ENCODE data around the gene CAT.

Gene CAT

GRCh38 chr11:34444428-34444827 lies 5.7 kb downstream of the CAT start:
- Histone ChIP-seq H3K4me2 (ENCODE audit: low read depth, low read length) (no peak overlapping the region), H3K79me2 (ENCODE audit: low read length) (peaks cover 9% of the 10 kb centered on the region; the same call in 1 of the 2 replicates), H3K4me3 (ENCODE audit: low read length) (no peak overlapping the region), H3K9me3 (replicated peaks; ENCODE audit: insufficient read depth, low read length) (no peaks in the 10 kb centered on the region), H3K27me3 (replicated peaks; ENCODE audit: insufficient read depth, low read length) (no peaks in the 10 kb centered on the region), H3K36me3 (replicated peaks; ENCODE audit: insufficient read depth, low read length) (no peaks in the 10 kb centered on the region), H3K4me1 (ENCODE audit: low read length) (0 out of 2 replicates have a peak, but pooled peaks cover 4% of the 10 kb centered on the region), H4K20me1 (ENCODE audit: insufficient read depth, low read length) (no peaks in the 10 kb centered on the region), H3K27ac (ENCODE audit: low read length) (no peak overlapping the region), H2AFZ (ENCODE audit: low read length) (no peak overlapping the region), H3K9ac (ENCODE audit: low read length) (no peak overlapping the region), H3K9me2 (replicated peaks; ENCODE audit: insufficient read depth, low read length) (no peaks in the 10 kb centered on the region), H3F3A (ENCODE audit: insufficient read depth, low read length) (no peaks in the 10 kb centered on the region)
- DNase-seq: no peak
- TF ChIP-seq CTCF (IDR thresholded peaks at IDR 0.05; ENCODE audit: low read length): no peak
- TF ChIP-seq EZH2 (optimal IDR thresholded peaks at IDR 0.05; ENCODE audit: low read depth, low read length): no peak
- no peak for TF ChIP-seq EZH2phosphoT487 (IDR thresholded peaks at IDR 0.05; ENCODE audit: low read length)

- no peaks in the 10 kb centered on the region for H3K9me2 ChIP-seq (replicated peaks; ENCODE audit: insufficient read depth, low read length)
- no peak for DNase-seq
- no peaks in the 10 kb centered on the region for H3K27me3 ChIP-seq (replicated peaks; ENCODE audit: insufficient read depth, low read length)
- H3K4me2 ChIP-seq (ENCODE audit: low read depth, low read length): no peak overlapping the region
- TF ChIP-seq CTCF (IDR thresholded peaks at IDR 0.05; ENCODE audit: low read length) (no peak), EZH2phosphoT487 (IDR thresholded peaks at IDR 0.05; ENCODE audit: low read length) (no peak), EZH2 (optimal IDR thresholded peaks at IDR 0.05; ENCODE audit: low read depth, low read length) (no peak)
- H3F3A ChIP-seq (ENCODE audit: insufficient read depth, low read length): no peaks in the 10 kb centered on the region
- H3K27ac ChIP-seq (ENCODE audit: low read length): no peak overlapping the region
- no peak overlapping the region for H3K9ac ChIP-seq (ENCODE audit: low read length)
- no peak overlapping the region for H3K4me3 ChIP-seq (ENCODE audit: low read length)
- H3K79me2 ChIP-seq (ENCODE audit: low read length): no peaks in the 10 kb centered on the region
- H3K4me1 ChIP-seq (ENCODE audit: low read length): no peaks in the 10 kb centered on the region
- no peaks in the 10 kb centered on the region for H3K9me3 ChIP-seq (replicated peaks; ENCODE audit: insufficient read depth, low read length)
- no peaks in the 10 kb centered on the region for H4K20me1 ChIP-seq (ENCODE audit: insufficient read depth, low read length)
- H3K36me3 ChIP-seq (replicated peaks; ENCODE audit: insufficient read depth, low read length): no peaks in the 10 kb centered on the region
- no peak overlapping the region for H2AFZ ChIP-seq (ENCODE audit: low read length)
Measured at GRCh38 chr11:34445956-34446355, 7.2 kb downstream of the CAT start.

GRCh38 chr11:34446386-34446785 lies 7.7 kb downstream of the CAT start:
- TF ChIP-seq EZH2phosphoT487 (IDR thresholded peaks at IDR 0.05; ENCODE audit: low read length) (no peak), EZH2 (optimal IDR thresholded peaks at IDR 0.05; ENCODE audit: low read depth, low read length) (no peak), CTCF (IDR thresholded peaks at IDR 0.05; ENCODE audit: low read length) (no peak)
- no peak overlapping the region for H3K4me2 ChIP-seq (ENCODE audit: low read depth, low read length)
- no peak for DNase-seq
- H3K9me3 ChIP-seq (replicated peaks; ENCODE audit: insufficient read depth, low read length): no peaks in the 10 kb centered on the region
- H3K27me3 ChIP-seq (replicated peaks; ENCODE audit: insufficient read depth, low read length): no peaks in the 10 kb centered on the region
- no peaks in the 10 kb centered on the region for H3K4me1 ChIP-seq (ENCODE audit: low read length)
- no peaks in the 10 kb centered on the region for H3F3A ChIP-seq (ENCODE audit: insufficient read depth, low read length)
- no peaks in the 10 kb centered on the region for H3K36me3 ChIP-seq (replicated peaks; ENCODE audit: insufficient read depth, low read length)
- no peaks in the 10 kb centered on the region for H4K20me1 ChIP-seq (ENCODE audit: insufficient read depth, low read length)
- no peak overlapping the region for H3K27ac ChIP-seq (ENCODE audit: low read length)
- no peaks in the 10 kb centered on the region for H3K79me2 ChIP-seq (ENCODE audit: low read length)
- no peaks in the 10 kb centered on the region for H3K9me2 ChIP-seq (replicated peaks; ENCODE audit: insufficient read depth, low read length)
- no peak overlapping the region for H3K9ac ChIP-seq (ENCODE audit: low read length)
- H3K4me3 ChIP-seq (ENCODE audit: low read length): no peak overlapping the region
- no peak overlapping the region for H2AFZ ChIP-seq (ENCODE audit: low read length)

Measured in MM.1S (cell line).